Natural killer cell (primary cell): ENCODE measurements around the gene PARVA. TPM values are rescaled to one million over a fixed set of nuclear protein-coding genes. Genes with fewer than 3 reads are reported as not detected.

Experiments
- ATAC-seq, 3 donors: fragments of 150-1000 bp in 2 of 3; fragments of 200-7000 bp in 1 of 3; cut with Tn5 transposase; 1 replicate in 1 of 3; 2 replicates in 2 of 3; pipeline ENCODE4 v1.10.0; 2021; ENCODE audit warnings: mild to moderate bottlenecking in 2 of 3, moderate library complexity in 2 of 3
- DNase-seq, 2 donors: peaks; one replicate each; pipeline versions ENCODE4 v3.0.0 to v3.0.0-alpha.2; 2013 to 2021; ENCODE audit warnings: mixed read lengths in 1 of 2
- H3K27ac ChIP-seq: one replicate; pipeline ENCODE4 v1.5.1; 2013; ENCODE audit warnings: mild to moderate bottlenecking, low read length
- H3K27me3 ChIP-seq: one replicate; pipeline ENCODE4 v1.6.1; 2013; ENCODE audit warnings: low read length; ENCODE audit not compliant: control insufficient read depth, insufficient read depth
- H3K36me3 ChIP-seq: one replicate; pipeline ENCODE4 v1.6.1; 2013; ENCODE audit warnings: low read length; ENCODE audit not compliant: control insufficient read depth, insufficient read depth
- H3K4me1 ChIP-seq: one replicate; pipeline ENCODE4 v1.6.1; 2013; ENCODE audit warnings: low read length; ENCODE audit not compliant: control insufficient read depth, insufficient read depth
- H3K4me3 ChIP-seq: one replicate; pipeline ENCODE4 v1.5.1; 2013; ENCODE audit warnings: low read length
- H3K9me3 ChIP-seq: one replicate; pipeline ENCODE4 v1.6.1; 2013; ENCODE audit warnings: low read length; ENCODE audit not compliant: control insufficient read depth, insufficient read depth
- H3K27ac Mint-ChIP-seq, 2 donors: one replicate each; pipeline ENCODE4 v1.8.0; 2022; ENCODE audit warnings: mild to moderate bottlenecking in 2 of 2, mixed read lengths in 2 of 2, moderate library complexity in 1 of 2
- H3K27me3 Mint-ChIP-seq, 2 donors: one replicate each; pipeline ENCODE4 v1.8.0; 2022; ENCODE audit warnings: low read depth in 2 of 2, mixed read lengths in 2 of 2
- H3K36me3 Mint-ChIP-seq: one replicate; pipeline ENCODE4 v1.8.0; 2022; ENCODE audit warnings: mixed read lengths
- H3K4me1 Mint-ChIP-seq, 2 donors: one replicate each; pipeline ENCODE4 v1.8.0; 2022; ENCODE audit warnings: mixed read lengths in 2 of 2
- H3K4me3 Mint-ChIP-seq: one replicate; pipeline ENCODE4 v1.8.0; 2022; ENCODE audit warnings: mild to moderate bottlenecking, moderate library complexity, mixed read lengths
- H3K9me3 Mint-ChIP-seq, 2 donors: one replicate each; pipeline ENCODE4 v1.8.0; 2022; ENCODE audit warnings: mixed read lengths in 2 of 2
- CTCF ChIP-seq: fragments of 200-600 bp; IDR thresholded peaks from one replicate; pipeline ENCODE4 v1.8.0; 2022; ENCODE audit warnings: antibody characterized with exemption
- WGBS: methylation state at CpG from one replicate; pipeline ENCODE4 v1.1.7; 2013; ENCODE audit warnings: missing lambda C conversion rate; ENCODE audit not compliant: insufficient coverage; 5-methylcytosine and 5-hydroxymethylcytosine counted together
- intact Hi-C: fragments of 100-400 bp; cut with micrococcal nuclease; formaldehyde crosslinking; loops from one replicate; pipeline ENCODE4 v1.14.2; 2022
- total RNA-seq, 4 donors: library from RNA; stranded (reverse); fragments of 120-200 nt in 1 of 4; gene quantifications; one replicate each; pipeline versions ENCODE4 v1.2.3 to v1.2.4, GENCODE V29; 2013 to 2022

Gene PARVA
- total RNA-seq, 3 donors from 2014 or later (not counting 1 experiment from before 2014, with no cell fraction given) = 0.07 to 1.0 TPM; not detected in 1

GRCh38 chr11:12564012-12564411, 186.6 kb downstream of the PARVA start:
- Mint-ChIP-seq H3K27ac (no peak overlapping the region), H3K4me3 (no peak overlapping the region), H3K27me3 (peaks cover 13 to 19% of the 10 kb centered on the region in 2 donors), H3K9me3 (no peaks in the 10 kb centered on the region), H3K4me1 (no peaks in the 10 kb centered on the region), H3K36me3 (no peaks in the 10 kb centered on the region)
- H3K27me3 ChIP-seq = no peaks in the 10 kb centered on the region
- no peak overlapping the region for H3K27ac ChIP-seq
- no peak overlapping the region for H3K4me3 ChIP-seq
- H3K4me1 ChIP-seq = no peaks in the 10 kb centered on the region
- no peak for DNase-seq
- no peaks in the 10 kb centered on the region for H3K9me3 ChIP-seq
- no peak for ATAC-seq
- intact Hi-C loops = no loop called here
- no peaks in the 10 kb centered on the region for H3K36me3 ChIP-seq
- TF ChIP-seq CTCF = no peak

- DNase-seq (no peak), ATAC-seq (no peak)
- Histone ChIP-seq H3K27me3 (no peaks in the 10 kb centered on the region), H3K4me3 (no peak overlapping the region), H3K9me3 (no peaks in the 10 kb centered on the region), H3K36me3 (no peaks in the 10 kb centered on the region), H3K27ac (no peak overlapping the region), H3K4me1 (no peaks in the 10 kb centered on the region)
- H3K9me3 Mint-ChIP-seq = no peaks in the 10 kb centered on the region
- H3K27ac Mint-ChIP-seq = no peak overlapping the region
- no peaks in the 10 kb centered on the region for H3K4me1 Mint-ChIP-seq
- 76% methylated on average over 2 of the region's 3 CpGs for WGBS
- H3K27me3 Mint-ChIP-seq = peaks cover 13 to 17% of the 10 kb centered on the region in 2 donors
- no peak for TF ChIP-seq CTCF
- H3K36me3 Mint-ChIP-seq = no peaks in the 10 kb centered on the region
- H3K4me3 Mint-ChIP-seq = no peak overlapping the region
- intact Hi-C loops = no loop called here
These were observed 188.0 kb downstream of the PARVA start for GRCh38 chr11:12565406-12565805.

- WGBS = 82% methylated on average over 4 of the region's 4 CpGs
- H3K36me3 ChIP-seq = no peaks in the 10 kb centered on the region
- no peaks in the 10 kb centered on the region for H3K36me3 Mint-ChIP-seq
These were observed 190.5 kb downstream of the PARVA start for GRCh38 chr11:12567746-12568460.

More at GRCh38 chr11:12567746-12568460, 190.5 kb downstream of the PARVA start:
- Mint-ChIP-seq H3K4me3 (no peak overlapping the region), H3K27ac (no peak overlapping the region), H3K27me3 (peaks cover 12 to 22% of the 10 kb centered on the region in 2 donors), H3K9me3 (no peaks in the 10 kb centered on the region), H3K4me1 (no peaks in the 10 kb centered on the region)
- H3K4me3 ChIP-seq = no peak overlapping the region
- no peaks in the 10 kb centered on the region for H3K9me3 ChIP-seq
- no peaks in the 10 kb centered on the region for H3K4me1 ChIP-seq
- DNase-seq (no peak), ATAC-seq (no peak)
- intact Hi-C loops = no loop called here
- no peaks in the 10 kb centered on the region for H3K27me3 ChIP-seq
- TF ChIP-seq CTCF = no peak
- no peak overlapping the region for H3K27ac ChIP-seq
